ENCODE measurements around the gene STK39. TPM values are rescaled to one million over a fixed set of nuclear protein-coding genes. Genes with fewer than 3 reads are reported as not detected.

Gene STK39
- polyA plus RNA-seq, 1 donor (not counting 4 experiments of a cell fraction or from before 2014, with no cell fraction given), result 20.7 TPM

DNA sequence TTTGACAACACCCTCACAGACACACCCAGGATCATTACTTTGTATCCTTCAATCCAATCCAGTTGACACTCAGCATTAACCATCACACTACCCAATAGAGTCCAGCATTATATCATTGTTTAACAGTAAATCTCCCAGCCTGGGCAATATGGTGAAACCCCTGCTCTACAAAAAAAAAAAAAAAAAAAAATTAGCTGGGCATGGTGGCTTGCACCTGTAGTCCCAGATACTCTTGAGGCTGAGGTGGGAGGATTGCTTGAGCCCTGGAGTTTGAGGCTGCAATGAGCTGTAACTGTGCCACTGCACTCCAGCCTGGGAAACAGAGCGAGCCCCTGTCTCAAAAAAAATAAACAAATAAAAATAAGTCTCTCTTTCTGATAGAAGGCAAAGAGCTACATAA, 304.0 kb downstream of the STK39 start:
- H3K9me1 ChIP-seq (ENCODE audit: control insufficient read depth, extremely low read depth, insufficient read depth, low read length), result no peaks in the 10 kb centered on the region
- no peak overlapping the region for H2AFZ ChIP-seq (ENCODE audit: control insufficient read depth, low read length)
- TF ChIP-seq, protein P1, sequence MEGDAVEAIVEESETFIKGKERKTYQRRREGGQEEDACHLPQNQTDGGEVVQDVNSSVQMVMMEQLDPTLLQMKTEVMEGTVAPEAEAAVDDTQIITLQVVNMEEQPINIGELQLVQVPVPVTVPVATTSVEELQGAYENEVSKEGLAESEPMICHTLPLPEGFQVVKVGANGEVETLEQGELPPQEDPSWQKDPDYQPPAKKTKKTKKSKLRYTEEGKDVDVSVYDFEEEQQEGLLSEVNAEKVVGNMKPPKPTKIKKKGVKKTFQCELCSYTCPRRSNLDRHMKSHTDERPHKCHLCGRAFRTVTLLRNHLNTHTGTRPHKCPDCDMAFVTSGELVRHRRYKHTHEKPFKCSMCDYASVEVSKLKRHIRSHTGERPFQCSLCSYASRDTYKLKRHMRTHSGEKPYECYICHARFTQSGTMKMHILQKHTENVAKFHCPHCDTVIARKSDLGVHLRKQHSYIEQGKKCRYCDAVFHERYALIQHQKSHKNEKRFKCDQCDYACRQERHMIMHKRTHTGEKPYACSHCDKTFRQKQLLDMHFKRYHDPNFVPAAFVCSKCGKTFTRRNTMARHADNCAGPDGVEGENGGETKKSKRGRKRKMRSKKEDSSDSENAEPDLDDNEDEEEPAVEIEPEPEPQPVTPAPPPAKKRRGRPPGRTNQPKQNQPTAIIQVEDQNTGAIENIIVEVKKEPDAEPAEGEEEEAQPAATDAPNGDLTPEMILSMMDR (optimal IDR thresholded peaks at IDR 0.05 in 1 of 3, IDR thresholded peaks at IDR 0.05 in 1 of 3, conservative IDR thresholded peaks at IDR 0.05 in 1 of 3; ENCODE audit: extremely low read depth in 1 of 3, insufficient read depth in 2 of 3, low read length in 3 of 3), result no peak
- no peak for TF ChIP-seq EZH2 (IDR thresholded peaks at IDR 0.05; ENCODE audit: low read length)
- dilution Hi-C loops (cut with MboI; ENCODE audit: extremely low pct_ligation_motif_present, low sequenced_read_pairs), result no loop called here
- H3K4me1 ChIP-seq (ENCODE audit: control insufficient read depth, extremely low read depth, insufficient read depth, low read length), result no peaks in the 10 kb centered on the region
- no peaks in the 10 kb centered on the region for H4K20me1 ChIP-seq (ENCODE audit: control insufficient read depth, extremely low read depth, insufficient read depth, low read length)
- H3K36me3 ChIP-seq (ENCODE audit: control insufficient read depth in 2 of 2, extremely low read depth in 1 of 2, insufficient read depth in 2 of 2, low read length in 2 of 2), result no peaks in the 10 kb centered on the region
- no peak overlapping the region for H3K27ac ChIP-seq (ENCODE audit: control insufficient read depth, insufficient read depth, low read length)
- FAIRE-seq (no peak), DNase-seq (ENCODE audit: low read depth, low spot score) (no peak)
- H3K9ac ChIP-seq (ENCODE audit: control insufficient read depth, extremely low read depth, insufficient read depth, low read length), result no peak overlapping the region
- H3K4me3 ChIP-seq (ENCODE audit: control insufficient read depth in 2 of 3, extremely low read depth in 1 of 3, insufficient read depth in 2 of 3, low read depth in 1 of 3, low read length in 3 of 3), result no peak overlapping the region
- no peak overlapping the region for H3K4me2 ChIP-seq (ENCODE audit: control insufficient read depth, extremely low read depth, insufficient read depth, low read depth, low read length)
- no peaks in the 10 kb centered on the region for H3K9me3 ChIP-seq (ENCODE audit: control insufficient read depth, low read depth, low read length)
- no peaks in the 10 kb centered on the region for H3K79me2 ChIP-seq (ENCODE audit: control insufficient read depth, insufficient read depth, low read length)
- no peaks in the 10 kb centered on the region for H3K27me3 ChIP-seq (ENCODE audit: control insufficient read depth, extremely low read depth, insufficient read depth, low read length)

DNA sequence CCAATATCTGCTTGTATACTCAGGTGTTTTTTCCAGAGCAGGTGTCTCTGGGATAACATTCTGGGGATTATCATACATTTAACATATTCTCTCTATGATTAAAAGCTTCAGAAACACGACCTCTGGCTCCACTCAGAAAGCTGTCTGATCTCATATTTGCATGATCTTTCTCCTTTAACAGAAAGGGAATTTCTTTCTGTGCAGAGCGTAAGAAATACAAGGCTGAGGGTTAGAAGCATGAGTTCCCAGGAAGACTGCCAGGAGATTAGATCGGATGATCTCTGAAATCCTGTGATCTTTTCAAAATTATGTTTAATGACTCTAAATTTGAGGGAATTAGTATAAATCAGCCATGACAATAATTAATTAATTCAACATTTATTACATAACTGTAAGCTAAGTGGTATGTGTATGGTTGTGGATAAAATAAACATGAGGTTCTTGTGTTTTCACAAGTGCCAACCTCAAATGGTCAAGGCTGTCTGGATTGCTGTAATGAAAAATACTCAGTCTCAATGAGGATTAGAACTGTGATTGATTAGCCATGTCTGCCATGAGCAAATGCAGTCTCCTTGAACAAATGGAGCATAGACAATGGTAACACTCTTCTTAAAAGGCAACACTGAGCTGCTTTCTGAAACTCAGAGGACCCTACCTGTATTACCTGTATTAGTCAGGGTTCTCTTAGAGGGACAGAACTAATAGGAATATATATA, 304.9 kb downstream of the STK39 start:
- Histone ChIP-seq H3K79me2 (ENCODE audit: control insufficient read depth, insufficient read depth, low read length) (no peaks in the 10 kb centered on the region), H2AFZ (ENCODE audit: control insufficient read depth, low read length) (no peak overlapping the region), H3K4me2 (ENCODE audit: control insufficient read depth, extremely low read depth, insufficient read depth, low read depth, low read length) (no peak overlapping the region), H3K36me3 (ENCODE audit: control insufficient read depth in 2 of 2, extremely low read depth in 1 of 2, insufficient read depth in 2 of 2, low read length in 2 of 2) (no peaks in the 10 kb centered on the region), H3K27me3 (ENCODE audit: control insufficient read depth, extremely low read depth, insufficient read depth, low read length) (no peaks in the 10 kb centered on the region), H3K4me3 (ENCODE audit: control insufficient read depth in 2 of 3, extremely low read depth in 1 of 3, insufficient read depth in 2 of 3, low read depth in 1 of 3, low read length in 3 of 3) (no peak overlapping the region), H4K20me1 (ENCODE audit: control insufficient read depth, extremely low read depth, insufficient read depth, low read length) (no peaks in the 10 kb centered on the region), H3K9ac (ENCODE audit: control insufficient read depth, extremely low read depth, insufficient read depth, low read length) (no peak overlapping the region), H3K9me3 (ENCODE audit: control insufficient read depth, low read depth, low read length) (no peaks in the 10 kb centered on the region), H3K27ac (ENCODE audit: control insufficient read depth, insufficient read depth, low read length) (no peak overlapping the region), H3K9me1 (ENCODE audit: control insufficient read depth, extremely low read depth, insufficient read depth, low read length) (no peaks in the 10 kb centered on the region), H3K4me1 (ENCODE audit: control insufficient read depth, extremely low read depth, insufficient read depth, low read length) (no peaks in the 10 kb centered on the region)
- DNase-seq (ENCODE audit: low read depth, low spot score), result no peak
- no peak for FAIRE-seq
- TF ChIP-seq EZH2 (IDR thresholded peaks at IDR 0.05; ENCODE audit: low read length), result no peak
- dilution Hi-C loops (cut with MboI; ENCODE audit: extremely low pct_ligation_motif_present, low sequenced_read_pairs), result no loop called here

DNA sequence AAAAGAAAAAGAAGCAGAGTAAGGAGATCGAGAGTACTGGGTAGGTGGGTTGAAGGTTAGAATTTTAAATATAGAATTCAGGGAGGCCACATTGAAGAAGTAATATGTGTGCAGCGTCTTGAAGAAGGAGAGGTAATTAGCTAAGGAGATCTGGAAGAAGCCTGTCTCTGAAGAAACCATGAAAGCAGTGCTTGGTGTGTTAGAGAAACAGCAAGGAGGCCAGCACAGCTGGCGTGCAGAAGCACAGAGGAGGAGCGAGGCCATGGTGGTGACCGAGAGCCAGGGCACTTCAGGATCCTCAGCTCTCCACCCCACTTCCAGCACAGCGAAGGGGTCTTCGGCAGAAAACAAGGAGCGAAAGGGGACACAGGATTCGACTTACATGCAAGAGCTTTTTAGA, 305.8 kb downstream of the STK39 start:
- no peak overlapping the region for H3K4me2 ChIP-seq (ENCODE audit: control insufficient read depth, extremely low read depth, insufficient read depth, low read depth, low read length)
- dilution Hi-C loops (cut with MboI; ENCODE audit: extremely low pct_ligation_motif_present, low sequenced_read_pairs), result no loop called here
- no peaks in the 10 kb centered on the region for H3K27me3 ChIP-seq (ENCODE audit: control insufficient read depth, extremely low read depth, insufficient read depth, low read length)
- H3K4me1 ChIP-seq (ENCODE audit: control insufficient read depth, extremely low read depth, insufficient read depth, low read length), result no peaks in the 10 kb centered on the region
- no peak overlapping the region for H2AFZ ChIP-seq (ENCODE audit: control insufficient read depth, low read length)
- H3K9me1 ChIP-seq (ENCODE audit: control insufficient read depth, extremely low read depth, insufficient read depth, low read length), result no peaks in the 10 kb centered on the region
- TF ChIP-seq, protein P1 (optimal IDR thresholded peaks at IDR 0.05 in 1 of 3, IDR thresholded peaks at IDR 0.05 in 1 of 3, conservative IDR thresholded peaks at IDR 0.05 in 1 of 3; ENCODE audit: extremely low read depth in 1 of 3, insufficient read depth in 2 of 3, low read length in 3 of 3), result no peak
- TF ChIP-seq EZH2 (IDR thresholded peaks at IDR 0.05; ENCODE audit: low read length), result no peak
- H3K9me3 ChIP-seq (ENCODE audit: control insufficient read depth, low read depth, low read length), result no peaks in the 10 kb centered on the region
- no peaks in the 10 kb centered on the region for H3K79me2 ChIP-seq (ENCODE audit: control insufficient read depth, insufficient read depth, low read length)
- H3K9ac ChIP-seq (ENCODE audit: control insufficient read depth, extremely low read depth, insufficient read depth, low read length), result no peak overlapping the region
- no peak overlapping the region for H3K4me3 ChIP-seq (ENCODE audit: control insufficient read depth in 2 of 3, extremely low read depth in 1 of 3, insufficient read depth in 2 of 3, low read depth in 1 of 3, low read length in 3 of 3)
- H4K20me1 ChIP-seq (ENCODE audit: control insufficient read depth, extremely low read depth, insufficient read depth, low read length), result no peaks in the 10 kb centered on the region
- H3K27ac ChIP-seq (ENCODE audit: control insufficient read depth, insufficient read depth, low read length), result no peak overlapping the region
- DNase-seq (ENCODE audit: low read depth, low spot score) (no peak), FAIRE-seq (no peak)
- H3K36me3 ChIP-seq (ENCODE audit: control insufficient read depth in 2 of 2, extremely low read depth in 1 of 2, insufficient read depth in 2 of 2, low read length in 2 of 2), result no peaks in the 10 kb centered on the region
